Uterus (tissue), 2 donors: ENCODE data around the gene ITM2B.

Experiments
- CTCF ChIP-seq, 4 experiments: fragments of 200-600 bp in 2 of 4; fragments of 450-650 bp in 2 of 4; sonication (generic) in 2 of 4; IDR thresholded peaks; one replicate each; pipeline ENCODE4 v1.5.1; 2016 to 2019; ENCODE audit warnings: antibody characterized with exemption in 4 of 4, mild to moderate bottlenecking in 2 of 4, moderate library complexity in 1 of 4
- POLR2A ChIP-seq, 2 donors: fragments of 450-650 bp; IDR thresholded peaks; one replicate each; pipeline ENCODE4 v1.6.1; 2016; ENCODE audit warnings: antibody characterized with exemption in 2 of 2, mild to moderate bottlenecking in 1 of 2, moderate library complexity in 1 of 2

GRCh38 chr13:48260970-48261369 lies 28.0 kb downstream of the ITM2B start:
- TF ChIP-seq CTCF (IDR thresholded peaks at IDR 0.05) = no peak
- TF ChIP-seq POLR2A (IDR thresholded peaks at IDR 0.05) = no peak
